Activated CD8-positive, alpha-beta memory T cell treated with anti-CD3 and anti-CD28 coated beads for 24 hours (primary cell): Measurements from ENCODE around the gene SAYSD1.

ENCODE experiments used
- DNase-seq: peaks from one replicate; pipeline ENCODE4 v3.0.0-alpha.2; 2020

The SAYSD1 gene

GRCh38 chr6:39077882-39078594 lies 36.9 kb downstream of the SAYSD1 start:
- DNase-seq: peak; percentile 40

DNA sequence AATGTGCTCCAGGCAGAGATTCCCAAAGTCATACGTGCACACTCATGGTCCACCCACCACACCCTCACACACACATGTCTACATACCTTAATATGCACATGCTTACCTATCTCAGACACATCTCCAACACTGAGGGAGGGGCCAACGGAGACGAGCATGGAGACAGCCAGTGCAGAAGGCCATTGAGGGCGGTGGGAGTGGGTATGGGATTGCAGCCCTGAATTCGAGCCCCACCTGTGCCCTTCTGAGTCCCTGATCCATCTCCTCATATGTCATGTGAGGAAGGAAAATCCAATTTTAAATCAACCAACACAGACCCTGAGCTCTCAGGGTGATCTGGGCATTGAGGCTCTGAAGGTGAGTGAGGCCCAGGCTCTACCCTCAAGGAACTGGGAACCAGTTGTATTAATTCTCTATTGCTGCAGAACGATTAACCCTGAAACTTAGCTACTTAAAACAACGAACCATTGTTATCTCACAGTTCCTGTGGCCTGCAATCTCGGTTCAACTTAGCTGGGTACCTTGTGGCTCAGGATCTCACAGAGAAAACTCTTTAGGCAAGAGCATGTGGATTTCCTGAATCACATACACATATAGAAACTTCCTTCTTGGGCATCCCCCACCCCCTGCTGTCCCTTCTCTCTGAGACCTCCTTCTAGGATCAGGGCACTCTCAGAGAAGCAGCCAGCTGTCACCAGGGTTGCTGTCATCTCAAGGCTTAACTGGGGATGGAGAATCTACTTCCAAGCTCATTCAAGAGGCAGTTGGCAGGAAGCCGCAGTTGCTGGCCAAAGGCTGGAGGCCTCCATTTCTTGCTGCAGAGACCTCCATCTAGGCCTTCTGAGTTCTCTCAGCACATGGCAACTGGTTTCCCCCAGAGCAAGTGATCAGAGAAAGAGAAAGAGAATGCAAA lies 38.1 kb downstream of the SAYSD1 start:
- DNase-seq: no peak

GRCh38 chr6:39075807-39076622 lies 39.0 kb downstream of the SAYSD1 start:
- no peak for DNase-seq

DNA sequence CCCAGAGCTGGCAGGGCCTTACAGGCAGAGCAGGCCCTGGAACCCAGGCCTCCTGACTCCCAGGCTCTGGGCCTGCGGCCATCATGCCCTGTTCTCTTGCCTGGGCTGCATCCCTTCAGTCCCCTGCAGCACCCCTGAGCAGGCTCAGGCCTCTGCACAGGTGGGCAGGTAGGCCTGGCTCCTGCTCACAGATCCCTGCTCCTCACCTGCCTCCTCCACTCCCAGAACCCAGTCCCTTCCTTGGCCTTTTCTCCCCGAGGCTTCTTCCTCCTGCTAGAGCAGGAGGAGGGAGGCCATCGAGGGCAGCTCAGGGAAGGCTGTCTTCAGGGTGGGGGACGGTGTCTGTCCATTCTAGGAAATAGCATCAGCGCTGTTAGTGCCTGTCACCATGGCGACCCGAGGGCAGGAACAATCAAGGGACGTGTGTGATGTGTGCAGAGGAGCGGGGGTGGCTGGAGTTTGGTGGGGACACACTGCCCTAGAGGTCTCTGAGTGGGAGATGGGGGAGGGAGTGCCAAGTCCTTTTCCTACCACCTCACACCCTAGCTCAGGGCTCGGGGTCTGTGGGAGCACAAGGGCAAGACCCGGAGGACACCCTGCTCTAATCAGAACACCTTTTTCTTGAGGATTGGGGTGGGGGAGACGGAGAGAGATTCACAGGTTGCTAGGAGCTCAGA lies 39.8 kb downstream of the SAYSD1 start:
- no peak for DNase-seq

DNA sequence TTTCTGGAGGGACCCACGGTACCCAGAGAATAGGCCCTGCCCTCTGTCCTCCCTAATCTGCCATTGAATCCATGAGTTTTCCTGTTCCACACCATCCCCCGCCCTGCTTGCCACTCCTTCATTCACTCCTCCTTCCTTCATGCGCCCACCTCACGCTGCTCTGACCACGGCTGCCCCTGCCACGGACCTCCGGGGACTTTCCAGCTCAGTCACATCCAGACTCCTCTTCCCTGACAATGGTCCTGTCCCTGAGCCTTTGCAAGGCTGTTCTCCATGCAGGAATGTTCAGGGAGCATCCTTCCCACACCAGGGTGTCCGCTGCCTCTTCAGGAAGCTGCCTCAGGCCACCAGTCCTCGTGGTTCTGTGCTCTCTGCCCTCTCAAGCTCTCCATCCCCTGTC lies 40.5 kb downstream of the SAYSD1 start:
- DNase-seq: no peak

- DNase-seq: no peak
These were observed 41.3 kb downstream of the SAYSD1 start for GRCh38 chr6:39073471-39074355.

GRCh38 chr6:39072830-39073229 lies 42.2 kb downstream of the SAYSD1 start:
- no peak for DNase-seq

GRCh38 chr6:39068391-39068790 lies 46.6 kb downstream of the SAYSD1 start:
- no peak for DNase-seq

DNA sequence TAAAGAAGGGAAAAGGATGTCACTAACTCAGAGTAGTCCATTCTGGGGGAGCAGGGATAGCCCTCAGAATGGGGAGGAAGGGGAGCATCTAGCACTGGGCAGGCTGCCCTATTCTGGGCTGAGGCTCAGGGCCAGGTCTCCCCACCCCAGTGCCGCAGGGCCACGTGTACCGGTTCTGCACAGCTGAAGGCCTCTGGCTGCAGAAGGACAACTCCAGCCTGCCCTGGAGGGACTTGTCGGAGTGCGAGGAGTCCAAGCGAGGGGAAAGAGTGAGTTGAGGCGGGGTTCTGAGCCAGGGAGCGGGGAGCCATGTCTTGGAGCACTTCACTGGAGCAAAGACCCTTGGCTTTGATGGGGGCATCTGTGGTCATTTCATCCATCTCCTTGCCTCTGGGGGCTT lies 49.4 kb downstream of the SAYSD1 start:
- no peak for DNase-seq

DNA sequence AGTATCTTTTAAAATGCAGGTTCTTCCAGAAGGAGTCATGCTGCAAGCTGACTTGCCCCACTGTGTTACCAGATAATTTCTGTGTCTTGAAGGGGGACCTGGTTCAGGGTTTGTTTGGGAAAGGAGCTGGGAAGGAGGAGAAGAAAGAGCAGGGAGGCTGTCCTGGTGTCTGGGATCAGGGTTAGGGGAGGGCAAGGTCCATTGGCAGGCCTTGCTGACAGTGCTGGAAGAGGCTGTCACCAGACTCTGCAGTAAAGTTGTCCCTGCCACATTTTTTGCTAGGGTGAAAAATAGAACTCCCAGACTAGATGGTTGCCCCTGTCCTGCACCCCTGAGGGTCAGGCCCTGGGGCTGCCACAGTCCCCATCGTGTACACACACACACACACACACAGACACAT lies 51.5 kb downstream of the SAYSD1 start:
- DNase-seq: no peak

GRCh38 chr6:39062014-39062740 lies 52.8 kb downstream of the SAYSD1 start:
- no peak for DNase-seq

DNA sequence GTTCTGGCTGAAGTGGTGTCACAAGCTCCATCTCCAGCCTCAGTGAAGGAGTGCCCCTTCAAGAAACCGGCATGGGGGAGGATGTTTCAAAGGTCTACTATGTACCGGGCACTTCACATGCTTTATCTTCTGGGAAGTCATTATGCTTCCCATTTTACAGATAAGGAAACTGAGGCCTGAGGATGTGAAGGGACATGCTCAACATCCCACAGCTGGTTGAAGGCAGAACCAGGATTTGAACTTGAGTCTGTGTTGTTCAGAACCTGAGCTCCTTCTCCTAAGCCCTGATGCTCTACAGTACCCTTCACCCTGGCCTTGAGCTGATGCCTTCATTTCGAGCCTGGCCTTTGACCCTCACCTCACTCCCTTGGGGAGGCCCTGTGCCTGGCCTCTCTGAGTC lies 53.4 kb downstream of the SAYSD1 start:
- DNase-seq: no peak

DNA sequence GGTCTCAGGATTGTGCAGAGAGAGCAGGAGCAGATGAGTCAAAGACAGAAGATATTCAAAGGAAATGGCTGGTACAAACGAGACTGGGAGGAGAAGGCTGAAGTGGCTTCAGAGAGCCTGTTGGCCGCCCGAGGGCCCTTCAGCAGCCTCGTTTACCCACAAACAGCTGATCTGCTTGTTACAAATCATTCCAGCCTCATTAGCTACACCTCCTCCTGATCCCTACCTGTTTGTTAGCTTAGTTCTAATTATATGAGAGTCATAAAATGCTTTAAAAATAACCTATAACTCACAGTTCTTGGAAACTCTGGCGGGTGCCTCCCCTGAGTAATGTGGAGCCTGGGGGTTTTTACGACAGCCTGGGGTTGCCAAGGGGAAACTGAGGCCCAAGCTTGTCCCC lies 53.8 kb downstream of the SAYSD1 start:
- DNase-seq: no peak

DNA sequence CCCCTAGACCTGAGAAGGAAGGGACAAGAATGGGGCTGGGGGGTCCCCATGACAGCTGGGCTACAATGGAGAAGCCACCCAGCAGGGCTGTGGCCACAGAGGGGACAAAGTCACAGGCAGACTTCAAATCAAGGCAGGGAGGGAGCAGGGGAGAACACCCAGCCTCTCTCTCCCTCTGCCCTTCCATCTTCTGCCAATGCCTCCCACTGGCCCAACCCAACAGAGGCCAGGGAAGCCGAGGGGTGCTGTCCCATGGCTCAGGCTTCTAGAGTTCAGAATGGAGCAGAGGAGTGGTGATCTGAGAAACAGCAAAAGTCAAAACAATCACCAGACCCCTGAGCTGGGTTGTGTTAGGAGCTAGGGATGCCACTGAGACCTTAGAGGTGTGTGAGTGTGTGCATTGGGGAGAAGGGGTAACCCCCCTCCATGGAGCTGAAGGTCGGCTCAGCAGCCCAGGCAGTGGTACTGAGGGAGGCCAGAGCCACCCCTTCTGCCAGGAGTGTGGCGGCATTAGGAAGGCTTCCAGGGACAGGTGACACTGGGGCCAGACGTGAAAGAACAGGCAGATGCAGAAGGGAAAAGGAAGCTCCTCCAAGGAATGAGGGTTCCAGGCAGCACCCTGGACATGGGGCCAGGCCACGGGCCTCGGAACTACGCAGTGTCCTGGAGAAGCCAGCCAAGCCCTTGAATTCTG lies 54.4 kb downstream of the SAYSD1 start:
- DNase-seq: no peak

- no peak for DNase-seq
These were observed 55.3 kb downstream of the SAYSD1 start for GRCh38 chr6:39059496-39060310.

DNA sequence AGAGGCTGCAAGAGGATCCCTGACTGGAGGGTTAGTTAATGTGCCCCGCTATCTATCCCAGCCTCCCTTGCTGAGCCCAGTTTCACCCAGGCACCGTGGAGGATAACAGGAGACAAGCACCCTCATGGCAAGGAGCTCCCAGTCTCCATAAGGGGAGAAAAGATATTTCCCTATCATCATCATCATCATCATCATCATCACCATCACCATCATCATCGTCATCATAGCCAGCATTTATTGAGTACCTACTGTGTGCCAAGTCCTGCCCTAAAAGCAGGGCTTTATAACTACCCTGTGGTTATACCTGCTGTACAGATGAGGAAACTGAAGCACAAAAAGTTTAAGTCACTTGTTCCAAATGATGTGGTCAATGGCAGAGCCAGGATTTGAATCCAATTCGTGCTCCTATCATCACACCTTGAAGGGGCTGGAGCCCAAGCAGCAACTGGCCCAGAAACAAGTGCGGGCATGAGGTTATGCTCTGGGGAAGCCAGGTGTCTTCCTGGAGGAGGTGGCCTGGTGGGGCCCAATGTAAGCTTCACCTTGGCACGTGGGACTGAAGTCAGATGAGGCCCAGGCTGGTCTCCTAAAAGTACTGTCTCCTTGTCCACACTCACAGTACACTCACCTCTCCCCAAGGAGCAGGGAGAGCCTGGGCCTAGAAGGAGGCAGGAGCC lies 56.4 kb downstream of the SAYSD1 start:
- DNase-seq: no peak

DNA sequence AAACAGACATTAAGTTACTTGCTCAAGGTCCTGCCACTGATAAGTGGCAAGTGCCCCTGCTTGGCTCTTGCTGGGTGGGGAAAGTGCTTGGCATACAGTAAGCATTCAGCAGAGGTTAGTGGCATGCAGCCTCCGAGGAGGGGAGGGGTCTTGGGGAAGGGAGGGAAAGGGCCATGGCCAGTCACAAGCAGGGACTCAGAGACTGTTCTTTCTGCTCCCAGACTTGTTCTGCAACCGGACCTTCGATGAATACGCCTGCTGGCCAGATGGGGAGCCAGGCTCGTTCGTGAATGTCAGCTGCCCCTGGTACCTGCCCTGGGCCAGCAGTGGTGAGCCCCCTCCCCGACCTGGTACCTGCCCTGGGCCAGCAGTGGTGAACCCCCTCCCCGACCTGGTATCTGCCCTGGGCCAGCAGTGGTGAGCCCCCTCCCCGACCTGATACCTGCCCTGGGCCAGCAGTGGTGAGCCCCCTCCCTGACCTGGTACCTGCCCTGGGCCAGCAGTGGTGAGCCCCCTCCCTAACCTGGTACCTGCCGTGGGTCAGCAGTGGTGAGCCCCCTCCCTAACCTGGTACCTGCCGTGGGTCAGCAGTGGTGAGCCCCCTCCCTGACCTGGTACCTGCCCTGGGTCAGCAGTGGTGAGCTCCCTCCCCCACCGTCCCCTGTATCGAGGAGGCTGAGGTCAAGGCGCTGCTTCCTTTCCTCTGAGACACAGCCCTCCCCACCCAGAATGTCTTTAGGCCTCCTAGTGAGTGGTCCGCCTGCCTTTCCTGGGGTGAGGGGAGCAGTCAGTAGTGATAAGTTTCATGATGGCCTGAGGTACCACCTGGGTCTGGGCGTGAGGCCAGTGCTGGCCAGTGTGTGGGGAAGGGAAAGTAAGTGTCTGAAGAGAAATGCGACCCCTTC lies 57.5 kb downstream of the SAYSD1 start:
- no peak for DNase-seq

DNA sequence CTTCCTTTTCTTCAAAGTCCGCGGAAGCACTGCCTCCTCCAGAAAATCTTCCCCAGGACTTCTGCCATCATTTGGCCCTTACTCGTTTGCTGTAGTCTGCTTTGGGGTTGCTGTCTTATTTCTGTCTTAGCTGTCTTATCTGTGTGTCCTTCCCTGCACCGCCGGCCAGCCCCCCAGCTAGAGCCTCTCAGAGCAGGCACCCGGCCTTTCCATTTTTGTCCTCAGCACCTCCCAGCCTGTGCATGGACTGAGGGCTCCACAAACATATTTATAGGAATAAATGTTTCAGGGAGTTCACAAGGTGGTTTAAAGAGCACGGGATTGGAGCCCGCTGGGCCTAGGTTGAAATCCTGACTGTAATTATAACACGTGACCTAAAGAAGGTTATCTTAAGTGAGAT lies 58.3 kb downstream of the SAYSD1 start:
- DNase-seq: no peak
